GM18873 (cell line): ENCODE results near the gene HIVEP2.

ENCODE experiments used
- ATAC-seq: cut with Tn5 transposase; IDR thresholded peaks from one replicate; pipeline ENCODE4 v1.9.1; 2021; ENCODE audit warnings: mild to moderate bottlenecking, moderate library complexity, moderate number of reproducible peaks; ENCODE audit not compliant: unreplicated experiment, low FRiP score

HIVEP2 gene

DNA sequence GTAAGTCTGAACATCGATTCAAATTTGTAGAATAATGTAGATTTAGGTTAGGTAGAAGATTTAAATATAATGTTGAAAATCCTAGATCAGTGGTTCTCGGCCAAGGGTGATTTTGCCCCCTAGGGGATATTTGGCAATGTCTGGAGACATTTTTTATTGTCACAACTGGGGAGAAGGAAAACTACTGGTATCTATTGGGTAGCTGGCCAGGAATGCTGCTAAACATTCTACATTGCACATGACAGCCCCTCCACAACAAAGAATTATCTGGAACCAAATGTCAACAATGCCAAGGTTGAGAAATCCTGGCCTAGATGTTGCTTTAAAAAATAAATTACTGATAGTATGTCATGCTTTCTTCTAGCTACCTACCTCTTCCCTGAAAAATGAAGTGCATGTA lies 76.1 kb downstream of the HIVEP2 start:
- ATAC-seq, result no peak

- ATAC-seq, result no peak
Measured at GRCh38 chr6:142867988-142868812, 76.8 kb downstream of the HIVEP2 start.

DNA sequence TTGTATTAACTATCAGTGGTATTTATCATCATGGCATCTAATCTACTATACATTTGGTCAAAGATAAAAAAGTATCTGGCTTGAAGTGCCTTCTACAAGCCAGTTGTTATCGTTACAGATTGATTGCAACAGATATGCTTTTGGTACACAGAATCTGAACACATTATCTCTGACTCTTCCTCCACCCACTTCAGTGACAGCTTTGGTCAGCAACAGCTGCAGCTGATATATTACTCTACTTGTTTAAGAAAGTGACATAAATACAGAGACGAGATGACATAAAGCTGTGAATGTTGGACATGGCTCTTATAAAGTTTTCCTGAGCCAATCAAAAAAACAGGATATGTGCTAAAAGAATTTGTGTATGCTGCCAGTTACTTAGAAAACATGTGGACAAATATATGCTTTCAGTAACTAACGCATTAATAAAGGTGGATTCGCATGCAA lies 77.6 kb downstream of the HIVEP2 start:
- no peak for ATAC-seq

DNA sequence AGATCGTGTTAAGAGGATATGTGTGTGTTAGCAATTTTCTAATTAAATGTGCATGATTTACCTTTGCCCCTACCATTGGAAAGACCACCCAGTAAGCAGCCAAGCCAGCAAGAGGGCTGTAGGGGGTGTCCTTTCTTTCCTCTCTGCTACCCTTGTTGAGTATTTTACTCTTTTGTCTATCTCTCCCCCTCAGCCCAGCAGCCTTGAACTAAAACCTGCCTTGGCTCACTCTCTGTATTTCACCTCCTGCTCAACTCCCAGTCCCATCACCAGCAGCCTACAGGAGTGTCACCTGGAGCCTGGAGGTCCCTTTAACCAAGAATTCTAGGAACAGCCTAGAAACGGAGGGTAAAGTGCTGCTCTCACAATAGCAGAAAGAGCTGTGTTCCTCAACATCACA lies 81.0 kb downstream of the HIVEP2 start:
- ATAC-seq, result no peak

GRCh38 chr6:142861711-142862110 lies 83.3 kb downstream of the HIVEP2 start:
- no peak for ATAC-seq

GRCh38 chr6:142860498-142860897 lies 84.5 kb downstream of the HIVEP2 start:
- no peak for ATAC-seq

DNA sequence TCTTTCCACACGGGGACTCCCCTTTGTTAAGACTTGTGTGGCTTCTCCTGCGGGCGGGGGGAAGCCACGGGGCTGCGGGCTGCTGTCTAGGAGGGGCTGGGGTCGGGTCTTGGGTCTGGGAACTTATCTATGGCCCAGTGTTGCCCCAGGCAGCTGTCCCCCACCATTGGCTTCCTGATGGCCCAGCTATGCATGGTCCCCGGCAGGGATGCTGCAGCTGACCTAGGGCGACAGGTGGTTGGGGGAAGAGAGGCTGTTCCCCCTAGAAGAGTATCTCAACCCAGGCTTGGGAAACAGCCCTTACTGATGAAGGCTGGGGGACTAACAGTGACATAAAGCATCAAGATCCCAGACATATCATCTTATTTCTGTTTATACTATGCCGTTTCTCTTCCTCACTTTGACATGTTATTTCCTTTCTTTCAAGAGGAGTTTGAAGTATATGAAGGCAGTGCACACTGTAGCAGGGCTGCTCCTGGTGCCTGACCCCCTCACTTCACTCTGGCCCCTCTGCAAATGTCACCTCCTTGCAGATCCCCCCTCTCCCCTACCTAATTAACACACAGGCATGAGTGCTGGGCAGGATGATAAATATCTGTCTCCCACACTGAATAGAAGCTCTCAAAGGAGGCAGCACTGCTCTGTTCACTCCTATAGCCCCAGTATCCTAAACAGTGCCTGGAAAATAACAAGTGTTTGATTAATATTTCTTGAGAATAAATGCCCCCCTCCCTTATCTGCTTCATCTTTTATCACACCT lies 87.0 kb downstream of the HIVEP2 start:
- no peak for ATAC-seq

- peak; percentile 37 for ATAC-seq
Measured at GRCh38 chr6:142857233-142857761, 87.7 kb downstream of the HIVEP2 start.

GRCh38 chr6:142856624-142857232 lies 88.2 kb downstream of the HIVEP2 start:
- peak; percentile 65 for ATAC-seq

DNA sequence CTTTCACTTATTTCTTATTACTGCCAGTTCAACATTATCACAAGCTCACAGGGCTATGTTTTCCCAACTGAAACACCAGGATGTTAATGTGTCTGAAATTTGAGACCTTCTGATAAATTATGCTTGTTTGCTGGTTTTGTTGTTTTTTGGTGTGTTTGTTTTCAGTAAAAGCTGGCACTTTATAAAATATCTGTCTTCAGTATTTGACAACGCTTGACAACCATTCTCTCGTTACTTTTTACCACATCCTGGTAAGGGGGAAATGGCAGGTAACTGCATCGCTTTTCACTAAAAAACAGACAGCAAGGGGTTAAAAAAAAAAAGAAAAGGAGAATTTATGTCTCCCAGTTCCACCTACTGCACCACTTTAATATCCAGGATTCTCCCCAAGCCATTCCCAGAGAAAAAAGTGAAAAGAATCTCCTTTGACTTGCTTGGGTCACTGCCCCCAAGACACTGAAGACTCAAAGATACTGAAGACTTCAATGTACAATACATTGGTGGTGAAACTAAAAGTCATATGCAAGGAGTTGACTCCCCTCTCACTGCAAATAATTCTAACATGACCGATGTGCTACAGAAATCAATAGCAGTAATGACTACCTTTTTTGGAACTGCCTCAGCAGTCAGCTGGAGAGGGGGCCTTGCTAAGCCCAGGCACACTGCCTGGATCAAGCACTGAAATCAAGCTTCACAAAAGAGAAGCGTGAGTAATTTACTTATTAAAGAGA lies 88.9 kb downstream of the HIVEP2 start:
- peak; percentile 35 for ATAC-seq

GRCh38 chr6:142854589-142855488 lies 90.1 kb downstream of the HIVEP2 start:
- ATAC-seq, result no peak

DNA sequence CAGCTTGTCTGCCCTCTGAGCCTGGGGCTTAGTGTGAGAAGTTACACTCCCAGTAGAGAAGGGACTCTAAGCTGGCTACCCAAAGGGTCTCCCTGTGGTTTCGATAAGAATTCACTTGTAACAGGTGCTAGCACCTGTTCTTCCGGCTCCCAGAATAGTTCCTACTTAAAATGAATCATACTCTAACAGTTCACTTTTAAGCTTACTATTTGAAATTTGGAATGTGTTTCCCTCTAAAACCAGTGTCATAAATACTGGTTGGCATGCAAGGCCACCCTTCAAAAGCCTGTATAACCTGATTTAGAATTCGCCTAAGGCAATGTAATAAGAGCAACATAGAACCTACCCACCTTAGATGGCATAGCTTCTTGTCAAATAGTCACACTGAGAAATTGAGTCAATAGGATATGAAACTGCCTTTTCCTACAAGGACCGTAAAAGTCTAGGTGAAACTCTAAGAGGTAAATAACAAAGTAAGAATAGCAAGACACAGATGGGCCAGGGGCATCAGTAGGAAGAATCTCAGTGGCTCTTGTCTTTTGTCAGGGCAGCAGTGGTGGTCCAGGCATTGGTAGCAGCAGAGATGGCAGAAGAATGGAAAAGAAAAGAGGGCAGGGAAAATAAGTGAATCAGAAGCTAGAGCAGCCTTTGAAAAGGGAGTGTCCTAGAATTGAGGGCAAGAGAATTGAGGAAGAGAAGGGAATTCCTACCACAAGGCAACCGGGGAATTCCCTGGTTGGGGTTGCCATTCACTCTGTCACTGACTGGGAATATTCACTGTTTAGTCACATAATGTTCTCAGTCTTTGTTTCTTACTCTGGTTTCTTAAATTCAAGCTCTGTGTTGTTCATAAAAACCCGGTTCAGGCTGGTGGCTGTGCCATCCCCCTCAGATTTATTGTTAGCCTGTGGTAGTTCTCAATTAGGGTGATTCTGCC lies 91.5 kb downstream of the HIVEP2 start:
- ATAC-seq, result no peak

DNA sequence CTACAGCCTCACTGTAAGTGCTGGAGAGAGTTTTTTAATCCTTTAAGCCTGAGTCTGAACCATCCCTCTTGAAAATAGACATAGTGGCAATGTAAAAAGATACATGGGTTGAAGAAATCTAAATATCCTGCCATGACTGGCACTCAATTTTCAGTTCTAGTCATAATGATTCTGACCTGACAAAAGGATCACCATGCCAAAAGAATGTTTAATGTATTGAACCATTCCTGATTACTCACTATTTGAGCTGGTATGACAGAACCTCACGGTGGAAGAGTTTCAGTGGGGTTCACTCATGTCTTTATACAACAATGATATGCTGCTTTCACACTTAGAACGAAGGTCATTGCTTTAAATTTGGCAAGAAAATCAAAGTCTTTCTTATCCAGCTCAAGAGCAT lies 93.4 kb downstream of the HIVEP2 start:
- ATAC-seq, result no peak

DNA sequence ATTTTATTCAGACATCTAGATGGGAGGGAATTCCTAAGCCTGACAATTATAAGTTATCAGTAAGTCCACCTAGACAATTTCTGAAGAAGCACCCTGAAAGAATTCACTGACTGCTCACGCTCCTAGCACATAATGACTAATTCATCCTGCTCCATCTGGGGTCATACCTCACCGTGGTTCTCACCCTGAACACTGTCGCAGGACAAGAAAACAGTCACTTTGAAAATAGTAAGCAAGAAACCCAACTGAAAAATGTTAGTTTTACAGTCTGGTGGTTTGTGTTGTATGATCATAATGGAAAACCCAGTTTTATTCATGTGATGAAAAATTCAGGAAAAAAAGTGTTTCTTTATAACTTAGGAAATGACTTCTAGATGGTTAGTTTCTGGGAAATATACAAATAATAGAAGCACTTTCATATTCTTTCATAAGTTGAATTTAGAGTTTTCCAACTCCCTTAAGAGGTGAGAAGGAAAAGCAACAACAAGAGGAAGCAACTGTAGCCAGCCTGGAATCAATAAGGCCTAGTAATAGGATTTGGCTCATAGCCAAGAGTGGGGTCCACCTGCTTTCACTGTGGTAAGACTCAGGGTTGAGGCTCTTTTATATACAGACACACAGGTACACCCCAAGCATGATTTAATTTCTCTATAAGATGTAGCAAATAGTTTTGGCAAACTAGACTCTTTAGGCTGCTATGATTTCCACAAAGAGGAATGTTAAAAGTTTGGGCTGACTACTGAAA lies 94.1 kb downstream of the HIVEP2 start:
- ATAC-seq, result peak; percentile 48

GRCh38 chr6:142848976-142849375 lies 96.0 kb downstream of the HIVEP2 start:
- ATAC-seq, result no peak

DNA sequence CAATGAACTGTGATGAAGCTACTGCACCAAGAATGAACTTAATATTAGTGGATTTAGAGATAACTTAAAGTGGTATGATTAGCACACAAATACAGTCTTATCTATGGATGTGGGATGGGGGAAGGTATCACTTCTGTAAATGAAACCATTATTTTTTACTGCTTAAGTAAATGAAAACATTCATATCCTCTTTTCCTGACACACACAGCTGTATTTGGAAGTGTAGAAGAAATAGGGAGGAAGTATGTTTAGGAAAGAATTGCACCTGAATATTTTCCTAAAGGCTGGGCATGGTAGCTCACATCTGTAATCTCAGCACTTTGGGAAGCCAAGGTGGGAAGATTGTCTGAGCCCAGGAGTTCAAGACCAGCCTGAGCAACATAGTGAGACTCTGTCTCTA lies 96.8 kb downstream of the HIVEP2 start:
- no peak for ATAC-seq

- ATAC-seq, result no peak
Measured at GRCh38 chr6:142846883-142847287, 98.1 kb downstream of the HIVEP2 start.

DNA sequence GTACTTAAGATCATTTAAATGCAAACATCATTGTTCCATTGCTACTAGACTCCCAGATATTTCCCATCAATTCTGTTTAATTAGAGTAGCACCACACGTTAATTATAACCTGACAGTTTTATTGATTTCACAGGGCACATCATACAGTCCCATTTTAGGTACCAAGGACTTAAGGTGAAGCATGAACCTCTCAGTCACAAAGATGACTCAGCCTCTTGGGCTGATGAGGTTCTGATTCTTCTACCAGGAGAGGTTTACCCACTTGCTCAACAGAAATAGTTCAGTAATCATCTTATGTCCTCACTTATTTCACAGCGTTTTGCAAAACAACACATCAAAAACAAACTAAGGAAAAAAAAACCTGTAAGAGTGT lies 98.5 kb downstream of the HIVEP2 start:
- ATAC-seq, result no peak
